T-helper 17 cell (primary cell): Measurements from ENCODE around the gene SV2A. TPM values are rescaled to one million over a fixed set of nuclear protein-coding genes. Genes with fewer than 3 reads are reported as not detected.

ENCODE experiments used
- ATAC-seq: fragments of 150-1000 bp; cut with Tn5 transposase; 2 replicates; pipeline ENCODE4 v1.10.0; 2021; ENCODE audit warnings: mild to moderate bottlenecking, moderate library complexity
- DNase-seq, 3 donors: peaks; one replicate each; pipeline versions ENCODE4 v3.0.0 to v3.0.0-alpha.2; 2020 to 2021
- H3K9me3 ChIP-seq: one replicate; pipeline ENCODE4 v1.7.0; 2013; ENCODE audit warnings: low read length, mild to moderate bottlenecking; ENCODE audit not compliant: control insufficient read depth, poor library complexity, severe bottlenecking
- H3K27ac Mint-ChIP-seq: one replicate; pipeline ENCODE4 v1.8.0; 2022; ENCODE audit warnings: mild to moderate bottlenecking, moderate library complexity, mixed read lengths
- H3K27me3 Mint-ChIP-seq: one replicate; pipeline ENCODE4 v1.8.0; 2022; ENCODE audit warnings: mixed read lengths
- H3K36me3 Mint-ChIP-seq: one replicate; pipeline ENCODE4 v1.8.0; 2022; ENCODE audit warnings: low read depth, mixed read lengths
- H3K4me1 Mint-ChIP-seq: one replicate; pipeline ENCODE4 v1.8.0; 2022; ENCODE audit warnings: mild to moderate bottlenecking, mixed read lengths
- H3K4me3 Mint-ChIP-seq: one replicate; pipeline ENCODE4 v1.8.0; 2022; ENCODE audit warnings: mild to moderate bottlenecking, moderate library complexity, mixed read lengths
- total RNA-seq, 4 donors: library from RNA in 2 of 4; stranded (reverse) in 2 of 4; gene quantifications; one replicate each; pipeline ENCODE4 v1.2.3 and lab custom pipeline; 2022 to 2026

The SV2A gene
- total RNA-seq, 2 donors from 2014 or later, result 4.6 to 4.7 TPM

GRCh38 chr1:149926296-149926695, 8.7 kb upstream of the SV2A start:
- no peak for DNase-seq
- H3K27me3 Mint-ChIP-seq, result no peaks in the 10 kb centered on the region
- peaks cover 28% of the 10 kb centered on the region for H3K36me3 Mint-ChIP-seq
- peak overlapping the region; percentile 85 for H3K27ac Mint-ChIP-seq
- no peak for ATAC-seq
- H3K4me1 Mint-ChIP-seq, result peaks cover 42% of the 10 kb centered on the region
- no peaks in the 10 kb centered on the region for H3K9me3 ChIP-seq
- H3K4me3 Mint-ChIP-seq, result peak overlapping the region; percentile 97

GRCh38 chr1:149925751-149926150, 8.1 kb upstream of the SV2A start:
- H3K9me3 ChIP-seq, result no peaks in the 10 kb centered on the region
- peaks cover 26% of the 10 kb centered on the region for H3K36me3 Mint-ChIP-seq
- H3K27ac Mint-ChIP-seq, result peak overlapping the region; percentile 85
- no peak for ATAC-seq
- peaks cover 39% of the 10 kb centered on the region for H3K4me1 Mint-ChIP-seq
- no peak for DNase-seq
- H3K27me3 Mint-ChIP-seq, result no peaks in the 10 kb centered on the region
- H3K4me3 Mint-ChIP-seq, result peak overlapping the region; percentile 97

- H3K4me3 Mint-ChIP-seq, result peak overlapping the region; percentile 81
- H3K27ac Mint-ChIP-seq, result peak overlapping the region; percentile 85
- H3K4me1 Mint-ChIP-seq, result peaks cover 36% of the 10 kb centered on the region
- no peaks in the 10 kb centered on the region for H3K9me3 ChIP-seq
- no peak for ATAC-seq
- no peak for DNase-seq
- no peaks in the 10 kb centered on the region for H3K27me3 Mint-ChIP-seq
- peaks cover 24% of the 10 kb centered on the region for H3K36me3 Mint-ChIP-seq
Observed at GRCh38 chr1:149925345-149925744, 7.7 kb upstream of the SV2A start.

- no peak for DNase-seq
Observed at GRCh38 chr1:149923626-149924025, 6.0 kb upstream of the SV2A start.

GRCh38 chr1:149916898-149917252, 769 bp downstream of the SV2A start:
- Mint-ChIP-seq H3K4me1 (peaks cover 18% of the 10 kb centered on the region), H3K4me3 (peak overlapping the region; percentile 90), H3K36me3 (no peaks in the 10 kb centered on the region), H3K27ac (peak overlapping the region; percentile 84), H3K27me3 (no peaks in the 10 kb centered on the region)
- no peak for ATAC-seq
- DNase-seq, result no peak
- H3K9me3 ChIP-seq, result no peaks in the 10 kb centered on the region

More at GRCh38 chr1:149923626-149924025, 6.0 kb upstream of the SV2A start:
- Mint-ChIP-seq H3K27ac (no peak overlapping the region), H3K4me3 (peak overlapping the region; percentile 68), H3K27me3 (no peaks in the 10 kb centered on the region), H3K4me1 (peaks cover 36% of the 10 kb centered on the region), H3K36me3 (peaks cover 24% of the 10 kb centered on the region)
- no peak for ATAC-seq
- H3K9me3 ChIP-seq, result no peaks in the 10 kb centered on the region

- H3K36me3 Mint-ChIP-seq, result no peaks in the 10 kb centered on the region
- no peak for DNase-seq
- peak overlapping the region; percentile 90 for H3K4me3 Mint-ChIP-seq
- H3K27me3 Mint-ChIP-seq, result no peaks in the 10 kb centered on the region
- ATAC-seq, result no peak
- peak overlapping the region; percentile 84 for H3K27ac Mint-ChIP-seq
- peaks cover 21% of the 10 kb centered on the region for H3K4me1 Mint-ChIP-seq
- H3K9me3 ChIP-seq, result no peaks in the 10 kb centered on the region
Observed at GRCh38 chr1:149916193-149916897, 1.3 kb downstream of the SV2A start.

GRCh38 chr1:149915429-149916192, 2.0 kb downstream of the SV2A start:
- peaks cover 24% of the 10 kb centered on the region for H3K4me1 Mint-ChIP-seq
- DNase-seq (no peak), ATAC-seq (no peak)
- H3K27me3 Mint-ChIP-seq, result no peaks in the 10 kb centered on the region
- peak overlapping the region; percentile 90 for H3K4me3 Mint-ChIP-seq
- H3K27ac Mint-ChIP-seq, result peak overlapping the region; percentile 84
- no peaks in the 10 kb centered on the region for H3K36me3 Mint-ChIP-seq
- H3K9me3 ChIP-seq, result no peaks in the 10 kb centered on the region

- ATAC-seq, result no peak
- Mint-ChIP-seq H3K27ac (peak overlapping the region; percentile 84), H3K27me3 (no peaks in the 10 kb centered on the region), H3K4me1 (peaks cover 24% of the 10 kb centered on the region), H3K4me3 (no peak overlapping the region), H3K36me3 (no peaks in the 10 kb centered on the region)
- no peak for DNase-seq
- no peaks in the 10 kb centered on the region for H3K9me3 ChIP-seq
Observed at GRCh38 chr1:149914545-149914944, 3.1 kb downstream of the SV2A start.

GRCh38 chr1:149906570-149907075, 11.0 kb downstream of the SV2A start:
- no peak overlapping the region for H3K4me3 Mint-ChIP-seq
- peaks cover 12% of the 10 kb centered on the region for H3K4me1 Mint-ChIP-seq
- H3K27ac Mint-ChIP-seq, result no peak overlapping the region
- no peaks in the 10 kb centered on the region for H3K9me3 ChIP-seq
- no peak for ATAC-seq
- peaks cover 2% of the 10 kb centered on the region for H3K36me3 Mint-ChIP-seq
- H3K27me3 Mint-ChIP-seq, result no peaks in the 10 kb centered on the region
- no peak for DNase-seq

GRCh38 chr1:149903836-149904491, 13.7 kb downstream of the SV2A start:
- Mint-ChIP-seq H3K27me3 (no peaks in the 10 kb centered on the region), H3K4me1 (peaks cover 20% of the 10 kb centered on the region), H3K36me3 (peaks cover 2% of the 10 kb centered on the region), H3K27ac (peak overlapping the region; percentile 74), H3K4me3 (no peak overlapping the region)
- DNase-seq, result no peak
- no peak for ATAC-seq
- no peaks in the 10 kb centered on the region for H3K9me3 ChIP-seq

GRCh38 chr1:149899460-149900284, 18.0 kb downstream of the SV2A start, which contains the start of gene BOLA1:
BOLA1 (plus strand) TSS chr1:149899568; CDS start chr1:149900060, 492 bp downstream.
- Mint-ChIP-seq H3K36me3 (peaks cover 2% of the 10 kb centered on the region), H3K27me3 (peaks cover 4% of the 10 kb centered on the region), H3K27ac (peak within 1 kb of the TSS; percentile 72), H3K4me1 (peaks cover 18% of the 10 kb centered on the region), H3K4me3 (peak within 1 kb of the TSS; percentile 84)
- H3K9me3 ChIP-seq, result no peaks in the 10 kb centered on the region
- peak; percentile 63 to 66 (median 65) for DNase-seq
- ATAC-seq, result peak; percentile 99

GRCh38 chr1:149896575-149896974, 21.1 kb downstream of the SV2A start:
- peaks cover 4% of the 10 kb centered on the region for H3K27me3 Mint-ChIP-seq
- DNase-seq (no peak), ATAC-seq (no peak)
- peaks cover 13% of the 10 kb centered on the region for H3K4me1 Mint-ChIP-seq
- no peak overlapping the region for H3K27ac Mint-ChIP-seq
- no peak overlapping the region for H3K4me3 Mint-ChIP-seq
- peaks cover 2% of the 10 kb centered on the region for H3K36me3 Mint-ChIP-seq
- no peaks in the 10 kb centered on the region for H3K9me3 ChIP-seq
